Measurements from ENCODE around the gene CCDC175.

The CCDC175 gene

GRCh38 chr14:59481871-59482540 lies 94.6 kb downstream of the CCDC175 start:
- no peak for DNase-seq

DNA sequence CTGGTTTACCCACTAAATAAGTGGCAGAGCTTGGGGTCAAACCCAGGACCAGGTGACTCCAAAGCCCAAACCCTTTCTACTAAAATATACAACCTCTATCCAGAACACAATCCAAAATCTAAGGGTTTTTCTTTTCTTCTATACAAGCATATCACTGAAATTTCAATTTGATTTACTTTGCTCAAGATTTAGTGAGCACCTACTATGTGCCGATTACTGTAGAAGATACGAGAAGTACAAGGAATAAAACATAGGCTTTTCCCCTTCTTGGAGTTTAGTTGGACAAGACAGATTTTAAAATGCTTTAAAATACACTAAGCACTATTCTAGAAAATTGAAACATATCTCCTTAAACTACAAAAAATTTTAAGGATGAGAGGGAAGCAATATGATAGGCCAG lies 95.2 kb downstream of the CCDC175 start:
- no peak for DNase-seq

DNA sequence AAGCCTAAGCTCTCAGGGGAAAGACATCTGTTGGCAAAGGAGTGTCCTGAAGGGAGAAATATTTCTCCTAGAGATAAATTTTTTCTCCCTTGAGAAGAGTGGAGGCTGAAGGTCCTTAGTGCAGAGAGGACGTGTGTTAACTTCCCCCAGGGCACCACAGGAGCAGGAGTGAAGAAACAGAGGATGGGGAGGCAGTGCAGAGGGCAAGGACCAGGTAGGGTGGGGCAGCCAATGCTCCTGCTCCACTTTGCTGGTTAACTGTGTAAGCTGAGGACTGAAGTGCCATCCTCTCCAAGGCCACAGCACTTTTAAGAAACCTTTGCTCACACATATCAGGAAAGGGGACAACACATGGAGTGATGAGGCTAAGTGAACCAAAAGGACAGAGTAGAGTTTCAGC lies 96.4 kb downstream of the CCDC175 start:
- no peak for DNase-seq

GRCh38 chr14:59478540-59478939 lies 98.1 kb downstream of the CCDC175 start:
- DNase-seq: no peak

GRCh38 chr14:59475709-59476108 lies 100.9 kb downstream of the CCDC175 start:
- DNase-seq: no peak

GRCh38 chr14:59474172-59474571 lies 102.4 kb downstream of the CCDC175 start:
- no peak for DNase-seq

- no peak for DNase-seq
Measured at GRCh38 chr14:59465316-59466135, 111.1 kb downstream of the CCDC175 start, which contains the start of gene GPR135. Gene GPR135 (minus strand): TSS chr14:59465380. CDS start chr14:59465226, 154 bp downstream.

DNA sequence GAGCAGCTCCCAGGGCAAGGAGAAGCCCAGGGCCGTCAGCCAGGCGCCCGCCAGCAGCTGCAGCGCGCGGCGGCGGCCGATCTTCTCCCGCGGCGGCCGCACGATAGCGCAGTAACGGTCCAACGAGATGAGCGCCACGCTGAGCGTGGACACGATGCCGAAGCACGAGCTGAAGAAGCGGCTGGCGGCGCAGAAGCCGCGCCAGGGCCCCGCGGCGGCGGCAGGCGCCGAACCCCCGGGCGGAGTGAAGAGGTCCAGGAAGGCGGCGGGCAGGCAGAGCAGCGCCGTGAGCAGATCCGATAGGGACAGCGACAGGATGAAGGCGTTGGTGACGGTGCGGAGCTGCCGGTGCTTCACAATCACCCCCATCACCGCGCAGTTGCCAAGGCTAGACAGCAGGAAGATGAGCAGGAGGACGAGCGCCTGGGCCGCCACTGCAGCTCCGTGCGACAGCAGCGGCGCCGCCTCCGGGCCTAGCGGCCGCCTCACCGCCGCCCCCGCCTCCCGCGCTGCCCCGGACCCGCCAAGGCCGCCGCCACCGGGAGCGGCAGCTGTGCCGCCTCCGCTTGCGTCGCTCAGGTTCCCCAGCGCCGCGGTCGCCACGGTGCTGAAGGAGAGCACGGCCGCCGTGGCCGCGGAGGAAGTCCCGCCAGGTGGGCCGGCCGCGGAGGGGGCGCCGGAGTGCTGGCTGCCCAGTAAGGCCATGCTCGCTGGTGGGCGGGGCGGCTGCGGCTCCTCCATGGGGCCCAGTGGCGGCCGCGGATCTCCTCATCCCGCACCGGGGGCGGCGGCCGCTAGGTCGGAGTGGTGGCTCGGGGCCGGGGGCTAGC lies 111.9 kb downstream of the CCDC175 start:
- DNase-seq: peak; percentile 18

GRCh38 chr14:59463787-59464485 lies 112.7 kb downstream of the CCDC175 start:
- DNase-seq: no peak

GRCh38 chr14:59461891-59462290 lies 114.7 kb downstream of the CCDC175 start:
- DNase-seq: no peak

DNA sequence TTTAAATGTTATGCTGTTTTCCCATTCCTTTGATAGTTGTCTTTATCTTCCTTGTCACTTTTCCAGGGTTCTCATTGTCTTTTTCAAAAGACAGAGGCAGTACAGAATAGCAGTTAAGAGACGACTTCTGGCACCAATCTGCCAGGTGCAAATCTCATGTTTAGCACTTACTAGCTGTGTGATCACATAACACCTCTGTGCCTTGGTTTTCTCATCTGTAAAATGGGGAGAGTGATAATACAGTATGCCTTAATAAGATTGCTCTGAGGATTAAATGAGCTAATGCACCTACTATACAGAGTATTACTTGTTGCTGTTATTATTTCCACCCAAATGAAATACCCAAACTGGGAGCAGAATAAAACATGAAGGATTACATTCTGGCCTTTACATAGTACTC lies 116.2 kb downstream of the CCDC175 start:
- no peak for DNase-seq

DNA sequence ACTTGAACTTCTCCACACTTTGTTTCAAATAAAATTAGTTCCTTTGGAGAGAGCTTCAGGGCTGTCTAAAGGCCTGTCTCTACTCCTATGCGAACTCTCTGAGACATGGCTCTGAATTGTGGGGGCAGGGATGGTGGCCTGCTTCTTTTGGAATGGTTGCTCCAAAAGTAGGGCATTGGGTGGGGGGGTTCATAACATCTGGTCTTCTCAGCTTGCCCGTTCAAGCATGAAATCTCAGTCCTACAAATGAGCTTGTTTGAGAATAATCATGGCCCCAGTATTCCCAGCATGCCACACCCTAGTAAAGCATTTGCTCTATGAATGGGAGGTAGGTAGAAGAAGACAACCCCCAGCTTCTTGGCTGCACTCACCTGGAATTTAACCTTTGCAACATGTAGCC lies 118.1 kb downstream of the CCDC175 start:
- no peak for DNase-seq

DNA sequence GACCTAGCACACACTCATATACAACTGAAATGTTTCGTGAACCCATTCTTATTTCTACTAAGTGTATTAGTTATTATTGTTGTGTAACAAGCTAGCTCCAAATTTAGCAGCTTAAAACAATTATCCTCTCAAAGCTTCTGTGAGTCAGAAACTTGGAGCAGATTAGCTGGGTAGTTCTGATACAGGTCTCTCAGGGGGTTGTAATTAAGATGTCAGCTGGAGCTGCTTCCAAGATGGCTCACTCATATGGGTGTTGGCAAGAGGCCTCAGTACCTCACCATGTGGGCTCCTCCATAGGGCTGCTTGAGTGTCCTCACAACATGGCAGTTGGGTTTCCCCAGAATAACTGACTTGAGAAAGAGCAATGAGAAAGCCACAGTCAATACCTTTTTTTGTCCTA lies 121.2 kb downstream of the CCDC175 start:
- DNase-seq: no peak
